ENCODE data around the gene RPTOR.

RPTOR gene

DNA sequence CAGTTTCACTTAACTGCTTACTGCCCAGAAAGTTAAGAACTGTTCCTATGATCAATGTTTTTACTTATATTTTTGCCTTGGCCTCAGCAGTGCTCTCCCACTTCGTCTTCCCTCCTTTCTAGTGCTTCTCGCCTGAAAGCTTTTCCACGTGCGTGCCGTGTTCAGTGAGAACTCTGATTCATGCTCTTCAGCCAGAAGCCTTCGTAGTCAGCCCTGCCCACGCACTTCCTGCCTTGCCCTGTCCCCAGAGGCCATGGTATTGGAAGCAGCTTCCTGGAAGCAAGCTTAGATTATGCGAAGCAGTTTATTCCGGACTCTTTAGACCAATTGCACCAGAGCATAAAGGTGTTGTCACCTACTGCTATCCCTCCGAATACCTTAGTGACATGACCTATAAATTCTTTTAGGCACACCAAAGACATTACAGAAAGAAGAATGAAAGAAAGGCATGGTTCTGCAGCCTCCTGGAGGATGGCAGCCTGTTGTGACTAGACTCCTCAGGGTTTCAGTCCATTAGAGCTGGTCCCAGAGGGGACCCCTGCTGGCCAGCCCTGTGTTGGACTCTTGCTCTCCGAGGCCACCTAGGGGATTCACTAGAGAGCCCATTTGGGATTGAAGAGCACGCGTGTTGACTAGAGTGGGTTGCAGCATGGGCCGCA lies 105.2 kb downstream of the RPTOR start:
- TF ChIP-seq, protein P1, sequence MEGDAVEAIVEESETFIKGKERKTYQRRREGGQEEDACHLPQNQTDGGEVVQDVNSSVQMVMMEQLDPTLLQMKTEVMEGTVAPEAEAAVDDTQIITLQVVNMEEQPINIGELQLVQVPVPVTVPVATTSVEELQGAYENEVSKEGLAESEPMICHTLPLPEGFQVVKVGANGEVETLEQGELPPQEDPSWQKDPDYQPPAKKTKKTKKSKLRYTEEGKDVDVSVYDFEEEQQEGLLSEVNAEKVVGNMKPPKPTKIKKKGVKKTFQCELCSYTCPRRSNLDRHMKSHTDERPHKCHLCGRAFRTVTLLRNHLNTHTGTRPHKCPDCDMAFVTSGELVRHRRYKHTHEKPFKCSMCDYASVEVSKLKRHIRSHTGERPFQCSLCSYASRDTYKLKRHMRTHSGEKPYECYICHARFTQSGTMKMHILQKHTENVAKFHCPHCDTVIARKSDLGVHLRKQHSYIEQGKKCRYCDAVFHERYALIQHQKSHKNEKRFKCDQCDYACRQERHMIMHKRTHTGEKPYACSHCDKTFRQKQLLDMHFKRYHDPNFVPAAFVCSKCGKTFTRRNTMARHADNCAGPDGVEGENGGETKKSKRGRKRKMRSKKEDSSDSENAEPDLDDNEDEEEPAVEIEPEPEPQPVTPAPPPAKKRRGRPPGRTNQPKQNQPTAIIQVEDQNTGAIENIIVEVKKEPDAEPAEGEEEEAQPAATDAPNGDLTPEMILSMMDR (IDR thresholded peaks at IDR 0.05; ENCODE audit: insufficient read depth, low read length, missing control alignments), result peak; percentile 58
- POLR2A ChIA-PET, result no interaction called here
- CTCF ChIA-PET, result interaction anchor here (0.8 to 1.5 kb wide), 5 partner anchors 11 to 77 kb away, joined by 3 to 5 read pairs (median 3); no protein-coding TSS in a partner anchor
- DNase-seq (ENCODE audit: low read depth, low spot score), result peak; percentile 52
- H3K4me3 ChIP-seq (ENCODE audit: low read depth, low read length), result no peak overlapping the region

DNA sequence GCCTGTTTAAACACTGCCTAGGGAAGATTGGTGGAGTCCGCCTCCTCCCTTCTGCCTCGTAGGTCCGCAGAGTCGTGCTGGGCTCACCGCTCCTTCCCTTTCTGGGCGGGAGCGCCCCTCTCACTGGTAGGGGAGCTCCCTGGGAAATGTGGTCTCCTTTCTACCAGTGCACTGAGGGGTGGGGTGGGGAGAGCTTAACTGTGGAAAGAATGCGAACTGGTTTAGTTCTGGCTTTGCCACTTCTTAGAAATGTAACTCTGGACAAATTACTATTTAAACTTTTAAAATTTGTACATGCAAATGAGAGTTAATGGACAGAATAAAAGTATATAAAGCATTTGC lies 105.7 kb downstream of the RPTOR start:
- POLR2A ChIA-PET, result no interaction called here
- DNase-seq (ENCODE audit: low read depth, low spot score), result no peak
- CTCF ChIA-PET, result interaction anchor here (0.9 to 1.5 kb wide), 3 partner anchors 11 to 13 kb away, joined by 3 to 5 read pairs (median 3); no protein-coding TSS in a partner anchor
- H3K4me3 ChIP-seq (ENCODE audit: low read depth, low read length), result no peak overlapping the region
- TF ChIP-seq, protein P1 (IDR thresholded peaks at IDR 0.05; ENCODE audit: insufficient read depth, low read length, missing control alignments), result no peak

DNA sequence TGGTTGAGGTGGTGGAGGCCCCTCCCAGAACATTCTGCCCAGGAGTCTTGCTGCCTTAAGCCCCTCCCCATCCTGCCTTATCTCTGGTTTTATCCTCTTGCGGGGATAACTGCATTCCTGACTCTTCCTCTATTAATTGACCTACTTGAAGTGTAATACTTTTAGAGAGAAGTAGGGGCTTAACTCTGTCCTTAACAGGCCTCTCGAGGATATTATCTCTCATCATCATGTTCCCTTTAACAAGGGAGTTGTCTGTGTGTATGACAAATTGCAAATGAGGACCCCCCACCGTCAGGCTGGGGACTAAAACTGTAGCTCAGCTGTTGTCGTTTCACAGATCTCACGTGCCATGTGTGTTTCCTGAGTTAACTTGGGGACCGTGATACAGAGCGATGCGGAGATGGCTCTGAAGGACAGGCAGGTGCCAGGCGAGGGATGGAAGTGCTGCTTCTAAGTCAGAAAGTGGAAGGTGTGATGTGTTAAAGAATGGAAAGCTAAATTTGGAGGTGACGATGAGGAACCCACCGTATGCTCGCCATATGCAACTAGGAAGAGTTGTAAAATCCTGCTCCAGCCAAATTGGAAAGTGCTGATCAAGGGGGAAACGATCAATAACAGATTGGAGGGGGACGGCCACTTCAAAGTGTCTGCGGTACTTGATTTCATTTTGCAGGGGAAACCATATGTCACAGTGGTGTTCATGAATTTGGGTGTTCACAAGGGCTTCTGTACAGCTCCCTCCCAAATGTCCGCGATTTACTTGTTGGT lies 106.3 kb downstream of the RPTOR start:
- DNase-seq (ENCODE audit: low read depth, low spot score), result no peak
- ChIA-PET POLR2A (no interaction called here), CTCF (interaction anchor here (0.9 to 1.1 kb wide), 2 partner anchors 12 to 14 kb away, joined by 3 read pairs; no protein-coding TSS in a partner anchor)
- H3K4me3 ChIP-seq (ENCODE audit: low read depth, low read length), result no peak overlapping the region
- TF ChIP-seq, protein P1 (IDR thresholded peaks at IDR 0.05; ENCODE audit: insufficient read depth, low read length, missing control alignments), result no peak

DNA sequence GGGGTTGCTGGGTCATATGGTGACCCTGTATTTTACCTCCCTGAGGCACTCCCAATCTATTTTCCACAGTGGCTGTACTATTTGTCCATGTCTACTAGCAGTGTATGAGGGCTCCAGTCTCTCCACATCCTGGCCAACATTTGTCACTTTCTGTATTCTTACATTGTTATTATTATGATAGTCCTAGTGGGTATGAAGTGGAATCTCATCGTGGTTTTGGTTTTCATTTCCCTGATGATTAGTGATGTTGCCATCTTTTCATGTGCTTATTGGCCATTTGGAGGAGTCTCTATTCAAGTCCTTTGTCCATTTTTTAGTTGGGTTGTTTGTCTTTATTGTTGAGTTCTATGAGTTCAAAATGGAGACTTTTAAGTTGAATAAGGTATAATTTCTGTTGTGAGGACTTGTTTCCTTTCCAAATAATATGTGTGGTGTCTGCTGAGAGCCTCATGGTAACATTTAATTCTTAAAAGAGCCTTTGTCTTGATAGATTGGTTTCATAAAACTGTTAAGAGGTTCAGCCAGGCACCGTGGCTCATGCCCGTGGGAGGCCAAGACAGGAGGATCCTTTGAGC lies 108.2 kb downstream of the RPTOR start:
- ChIA-PET CTCF (no interaction called here), POLR2A (no interaction called here)
- TF ChIP-seq, protein P1 (IDR thresholded peaks at IDR 0.05; ENCODE audit: insufficient read depth, low read length, missing control alignments), result no peak
- no peak overlapping the region for H3K4me3 ChIP-seq (ENCODE audit: low read depth, low read length)
- DNase-seq (ENCODE audit: low read depth, low spot score), result no peak

DNA sequence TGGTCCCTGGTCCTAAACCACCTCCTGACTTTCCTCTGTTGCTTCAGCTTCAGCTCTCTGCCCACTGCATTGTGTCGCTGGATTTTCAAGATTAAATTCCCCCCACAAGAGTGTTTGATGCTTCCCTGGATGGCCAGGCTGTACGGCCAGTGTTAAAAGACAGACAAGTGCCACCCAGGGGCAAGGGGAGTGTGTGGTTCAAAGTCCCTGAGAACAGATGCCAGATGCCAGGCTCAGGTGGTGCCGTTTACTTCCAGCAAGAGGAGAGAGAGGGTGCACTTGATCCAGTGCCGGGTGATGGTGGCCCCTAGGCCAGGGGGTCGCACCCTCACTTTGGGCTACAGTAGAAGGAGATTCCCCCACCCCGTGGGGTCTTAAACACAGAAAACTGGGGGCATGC lies 109.2 kb downstream of the RPTOR start:
- TF ChIP-seq, protein P1 (IDR thresholded peaks at IDR 0.05; ENCODE audit: insufficient read depth, low read length, missing control alignments), result no peak
- CTCF ChIA-PET, result no interaction called here
- H3K4me3 ChIP-seq (ENCODE audit: low read depth, low read length), result no peak overlapping the region
- DNase-seq (ENCODE audit: low read depth, low spot score), result no peak
- POLR2A ChIA-PET, result no interaction called here

DNA sequence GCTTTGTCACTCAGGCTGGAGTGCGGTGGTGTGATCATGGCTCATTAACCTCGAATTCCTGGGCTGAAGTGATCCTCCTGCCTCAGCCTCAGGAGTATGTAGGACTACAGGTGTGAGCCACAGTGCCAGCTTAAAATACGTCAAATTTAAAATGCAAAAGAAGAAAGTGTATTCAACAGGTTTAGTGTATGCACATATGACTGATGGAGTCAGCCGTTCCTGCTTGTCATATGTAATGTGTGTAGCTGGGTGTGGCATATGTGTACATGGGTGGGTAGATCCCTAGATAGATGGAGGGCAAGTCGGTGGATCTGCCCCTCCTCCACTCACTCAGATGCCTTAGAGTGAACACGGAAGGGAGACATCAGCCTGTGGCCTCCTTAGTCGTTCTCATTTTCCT lies 111.0 kb downstream of the RPTOR start:
- CTCF ChIA-PET, result interaction anchor here (1.6 kb wide), 1 partner anchor 12 kb away, joined by 3 read pairs; no protein-coding TSS in a partner anchor
- no peak overlapping the region for H3K4me3 ChIP-seq (ENCODE audit: low read depth, low read length)
- TF ChIP-seq, protein P1 (IDR thresholded peaks at IDR 0.05; ENCODE audit: insufficient read depth, low read length, missing control alignments), result no peak
- POLR2A ChIA-PET, result no interaction called here
- no peak for DNase-seq (ENCODE audit: low read depth, low spot score)
